Tibial nerve (tissue), 4 donors: ENCODE results near the gene TMEM138. TPM values are rescaled to one million over a fixed set of nuclear protein-coding genes. Genes with fewer than 3 reads are reported as not detected.

Experiments
- DNase-seq, 2 donors: peaks; one replicate each; pipeline ENCODE4 v3.0.0-alpha.2; 2019; ENCODE audit warnings: low spot score in 2 of 2
- H3K27ac ChIP-seq, 4 donors: fragments of 200-600 bp; sonication (generic) in 3 of 4; one replicate each; pipeline ENCODE4 v1.5.1; 2017 to 2019; ENCODE audit warnings: mild to moderate bottlenecking in 1 of 4
- H3K27me3 ChIP-seq, 2 donors: fragments of 200-600 bp; sonication (generic) in 1 of 2; one replicate each; pipeline versions ENCODE4 v1.5.1 to v1.6.0; 2017 to 2019
- H3K36me3 ChIP-seq, 3 donors: fragments of 200-600 bp; sonication (generic); one replicate each; pipeline ENCODE4 v1.5.1; 2018 to 2019
- H3K4me1 ChIP-seq, 4 donors: fragments of 200-600 bp; sonication (generic) in 3 of 4; one replicate each; pipeline ENCODE4 v1.5.1; 2017 to 2019
- H3K4me3 ChIP-seq, 4 donors: fragments of 200-600 bp; sonication (generic) in 3 of 4; one replicate each; pipeline ENCODE4 v1.5.1; 2017 to 2019; ENCODE audit warnings: mild to moderate bottlenecking in 1 of 4, moderate library complexity in 1 of 4
- H3K9me3 ChIP-seq, 4 donors: fragments of 200-600 bp; sonication (generic) in 3 of 4; one replicate each; pipeline ENCODE4 v1.5.1; 2017 to 2019
- CTCF ChIP-seq, 5 experiments: fragments of 200-600 bp in 3 of 5; fragments of 450-650 bp in 2 of 5; sonication (generic) in 3 of 5; IDR thresholded peaks; one replicate each; pipeline ENCODE4 v1.5.1; 2016 to 2019; ENCODE audit warnings: antibody characterized with exemption in 5 of 5, mild to moderate bottlenecking in 3 of 5, moderate library complexity in 2 of 5
- EP300 ChIP-seq, 2 donors: sonication (generic); formaldehyde crosslinking; IDR thresholded peaks; one replicate each; pipeline ENCODE4 v1.6.1; 2017; ENCODE audit warnings: antibody characterized with exemption in 2 of 2, mild to moderate bottlenecking in 1 of 2
- POLR2A ChIP-seq, 2 donors: fragments of 450-650 bp; IDR thresholded peaks; one replicate each; pipeline ENCODE4 v1.6.1; 2017; ENCODE audit warnings: antibody characterized with exemption in 2 of 2, mild to moderate bottlenecking in 2 of 2, moderate library complexity in 2 of 2
- WGBS, 2 donors: methylation state at CpG; one replicate each; pipeline ENCODE4 v1.1.5; 2018; 5-methylcytosine and 5-hydroxymethylcytosine counted together
- total RNA-seq, 4 donors: library from RNA; depleted of rRNA; stranded (reverse); fragments of >200 nt; gene quantifications; one replicate each; pipeline ENCODE4 v1.1.0, GENCODE V29; 2016

The TMEM138 gene
- total RNA-seq, 4 donors from 2014 or later = 20.5 to 31.4 (median 26.9) TPM

GRCh38 chr11:61352038-61352437, 10.1 kb upstream of the TMEM138 start:
- H3K4me1 ChIP-seq = peaks cover 0 to 5% (median 1%) of the 10 kb centered on the region in 4 donors
- TF ChIP-seq CTCF (IDR thresholded peaks at IDR 0.05) (no peak), EP300 (IDR thresholded peaks at IDR 0.05) (peak in 1 of 2 donors; percentile 57), POLR2A (IDR thresholded peaks at IDR 0.05) (no peak)
- peaks cover 0 to 92% (median 8%) of the 10 kb centered on the region in 3 donors for H3K36me3 ChIP-seq
- no peak overlapping the region for H3K4me3 ChIP-seq
- H3K27me3 ChIP-seq = no peaks in the 10 kb centered on the region
- 81 to 82% methylated on average over 8 of the region's 8 CpGs for WGBS, 2 donors
- H3K9me3 ChIP-seq = no peaks in the 10 kb centered on the region
- DNase-seq = peak in 1 of 2 donors; percentile 27
- no peak overlapping the region for H3K27ac ChIP-seq

GRCh38 chr11:61353131-61354067, 8.8 kb upstream of the TMEM138 start:
- 84 to 88% methylated on average over 15 of the region's 15 CpGs for WGBS, 2 donors
- H3K36me3 ChIP-seq = peaks cover 0 to 79% (median 8%) of the 10 kb centered on the region in 3 donors

GRCh38 chr11:61354208-61354607, 8.0 kb upstream of the TMEM138 start:
- Histone ChIP-seq H3K36me3 (peaks cover 0 to 71% (median 8%) of the 10 kb centered on the region in 3 donors), H3K27ac (no peak overlapping the region), H3K9me3 (no peaks in the 10 kb centered on the region), H3K27me3 (no peaks in the 10 kb centered on the region), H3K4me1 (peaks cover 0 to 9% (median 2%) of the 10 kb centered on the region in 4 donors), H3K4me3 (no peak overlapping the region)
- no peak for DNase-seq
- TF ChIP-seq EP300 (IDR thresholded peaks at IDR 0.05) = no peak
- TF ChIP-seq CTCF (IDR thresholded peaks at IDR 0.05) = no peak
- TF ChIP-seq POLR2A (IDR thresholded peaks at IDR 0.05) = no peak
- 83 to 87% methylated on average over 2 of the region's 2 CpGs for WGBS, 2 donors

More at GRCh38 chr11:61353131-61354067, 8.8 kb upstream of the TMEM138 start:
- H3K27me3 ChIP-seq = no peaks in the 10 kb centered on the region
- no peak overlapping the region for H3K27ac ChIP-seq
- H3K4me1 ChIP-seq = peaks cover 0 to 9% (median 1%) of the 10 kb centered on the region in 4 donors
- no peaks in the 10 kb centered on the region for H3K9me3 ChIP-seq
- TF ChIP-seq POLR2A (IDR thresholded peaks at IDR 0.05) = no peak
- no peak for TF ChIP-seq CTCF (IDR thresholded peaks at IDR 0.05)
- no peak for TF ChIP-seq EP300 (IDR thresholded peaks at IDR 0.05)
- no peak for DNase-seq
- no peak overlapping the region for H3K4me3 ChIP-seq

GRCh38 chr11:61356706-61357105, 5.5 kb upstream of the TMEM138 start:
- no peaks in the 10 kb centered on the region for H3K9me3 ChIP-seq
- TF ChIP-seq CTCF (IDR thresholded peaks at IDR 0.05) (no peak), POLR2A (IDR thresholded peaks at IDR 0.05) (no peak), EP300 (IDR thresholded peaks at IDR 0.05) (no peak)
- H3K36me3 ChIP-seq = peaks cover 0 to 49% (median 7%) of the 10 kb centered on the region in 3 donors
- H3K27ac ChIP-seq = peak overlapping the region in 1 of 4 donors; percentile 47
- DNase-seq = no peak
- H3K4me3 ChIP-seq = no peak overlapping the region
- H3K4me1 ChIP-seq = peaks cover 0 to 26% (median 14%) of the 10 kb centered on the region in 4 donors
- 90 to 97% methylated on average over 4 of the region's 4 CpGs for WGBS, 2 donors
- H3K27me3 ChIP-seq = no peaks in the 10 kb centered on the region
